ENCODE data around the gene THSD7B.
"Not testable (repeated sequence)": the region's sequence is repeated elsewhere in the genome, so short reads cannot be mapped to it uniquely, and the experiment has no call there.

The THSD7B gene

DNA sequence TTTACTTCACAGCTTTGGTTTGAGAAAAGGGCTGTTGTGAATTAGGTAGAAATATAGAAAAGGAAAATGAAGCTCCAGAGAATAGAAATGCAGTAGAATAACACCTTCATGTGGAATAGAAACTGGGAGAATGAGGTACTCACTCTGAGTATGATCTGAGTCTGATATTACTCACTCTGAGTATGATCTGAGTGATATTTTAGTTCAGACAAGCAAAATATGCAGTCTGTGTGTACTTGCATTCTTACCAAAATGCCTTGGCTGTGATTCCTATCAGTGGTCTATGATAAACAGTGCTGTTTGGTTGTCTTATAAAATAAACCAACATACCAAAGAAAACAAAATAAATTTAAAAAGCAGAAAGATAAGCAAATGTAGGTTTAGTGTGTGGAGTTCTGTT is 487.6 kb downstream of the THSD7B start:
- no peak for DNase-seq (ENCODE audit: low read depth, low spot score)

DNA sequence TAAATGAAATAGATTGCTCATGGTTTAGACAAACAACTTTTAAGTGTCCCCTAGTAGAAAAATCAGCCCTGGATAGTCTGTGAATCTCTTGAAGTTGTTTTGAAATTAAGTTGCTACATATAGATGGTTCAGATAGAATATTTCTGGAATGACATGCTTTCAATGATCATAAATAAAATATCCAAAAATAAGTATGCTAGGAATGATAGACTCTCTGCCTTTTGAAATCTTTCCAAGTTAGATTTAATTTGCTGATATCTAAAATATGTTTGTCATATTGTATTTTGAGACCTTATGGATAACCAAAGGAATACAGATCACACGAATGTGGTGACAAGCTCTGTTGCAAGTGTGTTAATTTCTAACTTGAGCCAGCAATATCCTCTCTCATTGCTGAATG is 488.7 kb downstream of the THSD7B start:
- no peak for DNase-seq (ENCODE audit: low read depth, low spot score)

DNA sequence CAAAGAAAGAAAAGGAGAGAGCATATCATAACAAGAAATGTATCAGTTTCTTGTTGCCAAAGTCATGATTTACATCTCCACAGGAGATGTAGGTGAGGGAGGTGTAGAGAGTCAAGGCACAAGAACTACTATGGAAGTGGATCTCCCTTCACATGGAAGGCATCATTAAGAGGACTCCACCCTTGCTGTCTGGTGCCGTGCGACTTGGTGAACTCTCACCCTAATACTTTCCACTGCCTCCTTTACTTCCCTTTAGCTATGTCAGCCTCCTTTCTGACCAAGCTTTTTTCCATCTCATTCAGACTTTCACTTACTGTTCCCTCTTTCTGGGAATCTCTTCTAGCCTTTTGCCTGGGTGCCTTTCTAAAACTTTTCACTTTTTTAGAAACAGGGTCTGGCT is 490.0 kb downstream of the THSD7B start:
- DNase-seq (ENCODE audit: low read depth, low spot score), result no peak

DNA sequence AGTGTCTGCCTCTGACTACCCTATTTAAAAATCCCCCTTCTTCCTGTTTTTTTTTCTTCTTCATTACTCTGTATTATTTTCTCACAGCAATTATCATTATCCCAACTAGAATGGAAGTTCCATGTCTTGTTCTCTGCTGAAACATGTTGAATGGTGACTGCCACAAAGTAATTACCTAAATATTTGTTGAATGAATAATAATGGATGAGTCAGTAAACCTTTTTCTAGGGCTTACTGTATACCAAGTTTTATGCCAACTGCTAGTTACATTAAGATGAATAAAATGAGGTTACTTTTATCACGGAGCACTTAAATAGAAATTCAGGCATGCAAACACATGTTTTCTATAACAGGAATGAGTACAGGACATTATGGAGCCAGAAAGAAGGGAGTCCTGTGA is 490.6 kb downstream of the THSD7B start:
- no peak for DNase-seq (ENCODE audit: low read depth, low spot score)

- no peak for DNase-seq (ENCODE audit: low read depth, low spot score)
These were observed 496.7 kb downstream of the THSD7B start for GRCh38 chr2:137261881-137262585.

DNA sequence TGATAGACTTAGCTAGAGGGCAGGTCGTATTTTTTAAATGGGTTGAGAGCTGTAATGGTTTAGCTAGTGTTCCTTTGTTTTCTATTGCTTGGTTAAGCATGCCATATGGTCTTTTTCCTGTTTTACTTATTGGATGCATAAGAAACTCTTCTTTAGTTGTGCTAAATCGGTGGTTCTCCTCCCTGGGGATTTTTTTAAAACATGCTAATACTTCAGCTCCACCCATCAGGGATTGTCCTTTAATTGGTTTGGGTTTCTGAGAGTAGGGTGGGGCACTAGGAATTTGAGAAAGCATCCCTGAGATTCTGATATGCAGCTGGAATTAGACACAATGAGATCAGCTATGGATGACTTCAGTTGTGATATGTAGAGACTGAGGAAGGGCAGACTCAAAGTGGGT is 497.2 kb downstream of the THSD7B start:
- DNase-seq (ENCODE audit: low read depth, low spot score), result no peak

DNA sequence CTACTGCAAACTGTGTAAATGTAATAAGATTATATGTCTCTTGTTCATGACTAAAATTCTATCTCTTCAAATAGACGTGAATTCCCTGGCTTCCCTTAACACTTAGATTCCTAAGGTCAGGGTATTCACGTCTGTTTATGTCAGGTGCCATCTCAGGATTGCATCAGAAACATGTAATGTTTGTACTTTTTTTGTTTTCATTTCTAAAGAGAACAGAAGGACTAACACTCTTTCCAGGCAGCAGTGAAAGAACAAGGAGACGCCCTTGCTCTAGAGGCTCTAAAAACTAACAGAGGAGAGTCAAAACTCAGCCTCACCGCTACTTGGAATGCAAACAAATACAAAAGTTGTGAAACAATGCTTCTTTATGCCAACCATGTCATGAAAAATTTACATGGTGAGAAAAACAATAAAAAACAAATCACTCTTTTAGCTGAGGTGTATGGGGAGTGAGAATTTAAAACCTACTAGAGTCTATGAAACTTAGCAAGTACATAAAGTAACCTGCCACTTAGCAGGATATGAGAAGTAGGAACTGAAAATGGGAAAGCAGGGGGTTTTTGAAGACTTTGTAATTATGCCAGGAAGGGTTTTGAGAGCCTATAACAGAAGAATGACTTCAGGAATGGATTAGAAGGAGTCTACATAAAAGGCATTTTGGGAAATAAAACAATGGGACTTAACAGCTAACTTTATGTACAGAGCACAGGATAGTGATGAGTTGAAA is 522.7 kb downstream of the THSD7B start:
- no peak for DNase-seq (ENCODE audit: low read depth, low spot score)

- no peak for DNase-seq (ENCODE audit: low read depth, low spot score)
These were observed 526.7 kb downstream of the THSD7B start for GRCh38 chr2:137291836-137292570.

DNA sequence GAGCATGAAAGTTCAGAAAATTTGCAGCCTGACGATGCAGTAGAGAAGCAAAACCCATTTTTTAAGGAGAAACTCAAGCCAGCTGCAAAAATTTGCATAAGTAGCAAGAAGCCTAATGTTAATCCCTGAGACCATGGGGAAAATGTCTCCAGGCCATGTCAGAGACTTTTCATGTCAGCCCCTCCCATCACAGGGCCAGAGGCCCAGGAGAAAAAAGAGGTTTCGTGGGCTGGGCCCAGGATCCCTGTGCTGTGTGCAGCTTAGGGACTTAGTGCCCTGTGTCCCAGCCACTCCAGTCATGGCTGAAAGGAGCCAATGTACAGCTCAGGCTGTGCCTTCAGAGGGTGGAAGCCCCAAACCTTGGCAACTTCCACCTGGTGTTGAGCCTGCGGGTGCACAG is 533.0 kb downstream of the THSD7B start:
- DNase-seq (ENCODE audit: low read depth, low spot score), result no peak

- no peak for DNase-seq (ENCODE audit: low read depth, low spot score)
These were observed 535.6 kb downstream of the THSD7B start for GRCh38 chr2:137300987-137301386.

- DNase-seq (ENCODE audit: low read depth, low spot score), result no peak
These were observed 537.6 kb downstream of the THSD7B start for GRCh38 chr2:137302957-137303356.

DNA sequence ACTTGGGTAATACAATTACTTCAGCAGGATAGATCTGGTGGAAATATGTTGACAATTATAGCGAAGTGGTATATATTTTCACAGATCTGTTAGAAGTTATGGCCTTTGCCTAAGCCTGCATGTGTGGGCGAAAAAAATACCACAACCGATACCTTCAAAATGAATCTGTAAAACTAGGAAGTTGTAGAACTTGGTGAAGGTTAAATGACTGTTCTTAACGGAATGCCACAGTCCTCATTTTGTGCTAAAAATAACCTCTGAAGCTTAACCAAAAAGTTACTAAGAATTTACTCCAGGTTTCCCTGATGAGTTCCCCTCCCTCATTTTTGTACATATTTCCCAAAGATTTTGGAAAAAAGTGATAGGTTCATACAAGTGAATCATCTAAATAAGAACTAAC is 550.7 kb downstream of the THSD7B start:
- no peak for DNase-seq (ENCODE audit: low read depth, low spot score)

DNA sequence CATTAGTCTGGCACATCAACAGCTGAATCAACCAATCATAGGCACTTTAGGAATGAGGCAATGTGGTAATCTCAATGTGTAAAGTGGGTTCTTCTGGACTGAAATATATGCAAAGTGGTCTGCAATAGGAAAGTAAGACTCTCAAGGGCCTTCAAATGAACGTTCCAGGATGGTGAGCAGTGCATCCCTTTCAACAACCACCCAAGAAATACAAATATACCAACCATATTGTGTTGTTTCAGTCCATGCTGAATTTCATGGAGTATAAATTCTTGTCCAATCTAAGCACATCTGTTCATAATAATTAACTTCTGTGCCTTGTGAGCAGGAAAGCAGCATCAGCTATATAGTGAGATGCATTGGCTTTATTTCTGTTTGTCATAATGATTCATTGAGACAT is 556.2 kb downstream of the THSD7B start:
- no peak for DNase-seq (ENCODE audit: low read depth, low spot score)

DNA sequence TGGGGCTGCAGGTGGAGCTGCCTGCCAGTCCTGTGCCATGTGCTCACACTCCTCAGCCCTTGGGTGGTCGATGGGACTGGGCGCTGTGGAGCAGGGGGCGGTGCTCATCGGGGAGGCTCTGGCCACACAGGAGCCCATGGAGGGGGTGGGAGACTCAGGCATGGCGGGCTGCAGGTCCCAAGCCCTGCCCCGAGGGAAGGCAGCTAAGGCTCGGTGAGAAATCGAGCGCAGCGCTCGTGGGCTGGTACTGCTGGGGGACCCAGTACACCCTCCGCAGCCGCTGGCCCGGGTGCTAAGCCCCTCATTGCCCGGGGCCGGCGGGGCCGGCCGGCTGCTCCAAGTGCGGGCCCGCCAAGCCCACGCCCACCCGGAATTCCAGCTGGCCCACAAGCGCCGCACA is 566.2 kb downstream of the THSD7B start:
- DNase-seq (ENCODE audit: low read depth, low spot score), result not testable (repeated sequence)

- DNase-seq (ENCODE audit: low read depth, low spot score), result no peak
These were observed 568.2 kb downstream of the THSD7B start for GRCh38 chr2:137333386-137334165.

- no peak for DNase-seq (ENCODE audit: low read depth, low spot score)
These were observed 570.7 kb downstream of the THSD7B start for GRCh38 chr2:137336067-137336466.

- no peak for DNase-seq (ENCODE audit: low read depth, low spot score)
These were observed 573.7 kb downstream of the THSD7B start for GRCh38 chr2:137339051-137339450.

DNA sequence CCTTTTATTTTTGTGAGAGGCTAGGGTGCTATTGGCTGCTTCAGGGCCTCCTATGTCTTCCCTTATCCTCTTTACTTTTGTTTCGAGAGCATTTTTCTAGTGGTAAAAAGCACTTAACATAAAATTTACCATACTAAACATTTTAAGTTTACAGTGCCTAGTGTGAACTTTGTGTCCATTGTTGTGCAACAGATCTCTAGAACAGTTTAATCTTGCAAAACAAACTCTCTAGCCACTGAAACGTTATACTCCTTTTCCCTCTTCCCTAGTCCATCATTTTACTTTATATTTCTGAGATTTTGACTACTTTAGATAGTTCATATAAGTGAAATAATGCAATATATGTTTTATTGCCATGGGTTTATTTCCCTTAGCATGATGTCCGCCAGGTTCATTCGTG is 580.6 kb downstream of the THSD7B start:
- DNase-seq (ENCODE audit: low read depth, low spot score), result no peak

DNA sequence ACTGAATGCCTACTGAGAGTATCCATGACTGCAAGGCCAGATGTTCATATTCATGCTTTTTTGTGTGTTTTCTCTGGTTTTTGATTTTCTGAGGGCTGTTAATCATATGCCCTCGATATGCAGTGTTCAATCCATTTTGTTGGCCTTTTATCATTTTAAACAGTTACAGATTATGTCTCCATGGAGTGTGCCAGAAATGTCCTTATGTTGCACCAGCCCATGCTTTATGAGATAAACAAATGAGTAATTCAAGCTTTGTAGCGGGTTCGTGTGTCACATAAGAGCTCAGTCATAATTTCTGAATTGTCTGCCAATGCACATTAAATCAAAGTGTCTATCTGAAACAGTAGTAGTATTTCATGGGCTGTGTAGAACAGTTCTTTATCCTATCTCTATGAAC is 583.0 kb downstream of the THSD7B start:
- DNase-seq (ENCODE audit: low read depth, low spot score), result no peak

- no peak for DNase-seq (ENCODE audit: low read depth, low spot score)
These were observed 592.3 kb downstream of the THSD7B start for GRCh38 chr2:137357634-137358033.

DNA sequence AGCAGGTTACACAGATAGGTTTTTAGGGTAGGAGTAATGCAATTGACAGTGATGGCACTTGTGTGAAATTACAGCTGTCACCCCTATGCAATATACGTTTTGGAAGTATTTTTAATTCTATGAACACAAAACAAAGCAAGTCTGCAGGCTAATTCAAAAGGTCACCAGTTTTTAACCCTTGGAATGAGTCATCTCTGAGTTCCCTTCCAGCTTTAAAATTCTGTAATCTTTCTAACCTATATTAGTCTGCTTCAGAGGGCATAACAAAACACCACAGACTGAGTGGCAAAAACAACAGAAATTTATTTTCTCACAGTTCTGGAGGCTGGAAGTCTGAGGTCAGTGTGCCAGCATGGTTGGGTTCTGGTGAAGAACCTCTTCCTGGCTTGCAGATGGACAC is 602.0 kb downstream of the THSD7B start:
- peak; percentile 63 for DNase-seq (ENCODE audit: low read depth, low spot score)

GRCh38 chr2:137369106-137369505 is 603.8 kb downstream of the THSD7B start:
- no peak for DNase-seq (ENCODE audit: low read depth, low spot score)

Measured in brain pericyte (primary cell).